Left cardiac atrium (tissue), 4 donors: ENCODE results near the gene REPS1. TPM values are rescaled to one million over a fixed set of nuclear protein-coding genes. Genes with fewer than 3 reads are reported as not detected.
"Not testable (repeated sequence)": the region's sequence is repeated elsewhere in the genome, so short reads cannot be mapped to it uniquely, and the experiment has no call there.

ENCODE experiments used
- ATAC-seq, 2 donors: fragments of 200-7000 bp; cut with Tn5 transposase; one replicate each; pipeline ENCODE4 v1.9.1; 2020; ENCODE audit warnings: mild to moderate bottlenecking in 2 of 2, moderate library complexity in 2 of 2
- DNase-seq: peaks from one replicate; pipeline ENCODE4 v3.0.0-alpha.2; 2020
- intact Hi-C, 2 donors: fragments of 100-400 bp; cut with DNase I; formaldehyde crosslinking; loops; one replicate each; pipeline versions ENCODE4 v1.14.1 to v1.15.1; 2022 to 2023
- total RNA-seq, 2 donors: library from RNA; stranded (reverse); fragmentation: NEBNext Ultra II Directional; extraction: Animal tissue kit (Norgen Biotek cat#: 25700); gene quantifications; one replicate each; pipeline ENCODE4 v1.2.1, GENCODE V29; 2021
- donor health status: DM: no; HTN: yes; CAD: no.
- donor health status: DM: no; HTN: yes; CAD: no; lungs with severe emphysema.
- donor health status: DM: yes; HTN: yes; CAD: no.
- donor health status: Dilated cardiomyopathy.

Gene REPS1
- total RNA-seq, 2 donors from 2014 or later, result 29.0 to 36.3 TPM

GRCh38 chr6:139010674-139011073 lies 22.6 kb upstream of the REPS1 start:
- intact Hi-C loops, result no loop called here
- ATAC-seq (no peak), DNase-seq (no peak)

DNA sequence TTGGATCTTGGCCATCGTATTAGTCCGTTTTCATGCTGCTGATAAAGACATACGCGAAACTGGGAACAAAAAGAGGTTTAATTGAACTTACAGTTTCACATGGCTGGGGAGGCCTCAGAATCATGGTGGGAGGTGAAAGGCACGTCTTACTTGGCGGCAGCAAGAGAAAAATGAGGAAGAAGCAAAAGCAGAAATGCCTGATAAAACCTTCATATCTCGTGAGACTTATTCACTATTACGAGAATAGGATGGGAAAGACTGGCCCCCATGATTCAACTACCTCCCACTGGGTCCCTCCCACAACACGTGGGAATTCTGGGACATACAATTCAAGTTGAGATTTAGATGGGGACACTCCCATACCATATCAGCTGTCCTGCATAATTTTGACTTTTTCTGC lies 20.1 kb upstream of the REPS1 start:
- DNase-seq, result no peak
- ATAC-seq, result no peak
- intact Hi-C loops, result no loop called here

DNA sequence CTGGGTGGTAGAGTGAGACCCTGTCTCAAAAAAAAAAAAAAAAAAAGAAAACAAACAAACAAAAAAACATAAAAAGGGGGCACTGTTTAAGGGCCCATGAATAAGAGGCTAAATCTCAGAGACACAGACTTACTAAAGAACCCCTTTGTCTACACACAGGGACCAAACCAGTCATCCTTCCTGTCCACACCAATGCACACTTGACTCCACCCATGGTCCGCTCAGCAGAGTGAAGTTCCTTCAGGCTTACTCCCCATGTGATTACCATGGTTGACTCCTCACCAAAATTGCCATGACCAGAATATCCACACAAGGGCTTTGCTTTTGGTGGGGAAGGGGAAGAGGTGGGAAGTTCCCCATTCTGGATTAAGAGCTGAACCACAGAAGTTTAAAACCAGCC lies 19.4 kb upstream of the REPS1 start:
- ATAC-seq, result no peak
- intact Hi-C loops, result no loop called here
- DNase-seq, result no peak

DNA sequence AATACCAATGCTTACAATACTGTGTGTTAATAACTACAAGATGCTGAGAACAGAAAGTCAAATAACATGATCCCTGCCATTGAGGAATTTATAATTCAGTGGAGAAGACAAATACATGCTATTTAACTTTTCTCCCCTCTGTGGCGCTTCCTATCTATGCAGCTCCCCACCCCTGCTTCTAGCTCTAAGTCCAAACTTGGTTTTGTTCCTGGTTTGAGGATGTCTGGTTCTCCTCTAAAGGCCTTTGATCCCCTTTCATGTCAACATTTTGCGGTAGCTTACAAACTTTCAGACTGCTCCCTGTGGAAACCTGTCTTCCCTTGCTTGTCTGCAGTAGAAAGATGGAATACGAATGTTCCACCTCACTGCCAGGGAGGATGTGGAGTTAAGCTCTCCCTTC lies 18.4 kb upstream of the REPS1 start:
- DNase-seq (no peak), ATAC-seq (no peak)
- intact Hi-C loops, result no loop called here

GRCh38 chr6:139003751-139004150 lies 15.7 kb upstream of the REPS1 start:
- DNase-seq, result no peak
- intact Hi-C loops, result no loop called here

DNA sequence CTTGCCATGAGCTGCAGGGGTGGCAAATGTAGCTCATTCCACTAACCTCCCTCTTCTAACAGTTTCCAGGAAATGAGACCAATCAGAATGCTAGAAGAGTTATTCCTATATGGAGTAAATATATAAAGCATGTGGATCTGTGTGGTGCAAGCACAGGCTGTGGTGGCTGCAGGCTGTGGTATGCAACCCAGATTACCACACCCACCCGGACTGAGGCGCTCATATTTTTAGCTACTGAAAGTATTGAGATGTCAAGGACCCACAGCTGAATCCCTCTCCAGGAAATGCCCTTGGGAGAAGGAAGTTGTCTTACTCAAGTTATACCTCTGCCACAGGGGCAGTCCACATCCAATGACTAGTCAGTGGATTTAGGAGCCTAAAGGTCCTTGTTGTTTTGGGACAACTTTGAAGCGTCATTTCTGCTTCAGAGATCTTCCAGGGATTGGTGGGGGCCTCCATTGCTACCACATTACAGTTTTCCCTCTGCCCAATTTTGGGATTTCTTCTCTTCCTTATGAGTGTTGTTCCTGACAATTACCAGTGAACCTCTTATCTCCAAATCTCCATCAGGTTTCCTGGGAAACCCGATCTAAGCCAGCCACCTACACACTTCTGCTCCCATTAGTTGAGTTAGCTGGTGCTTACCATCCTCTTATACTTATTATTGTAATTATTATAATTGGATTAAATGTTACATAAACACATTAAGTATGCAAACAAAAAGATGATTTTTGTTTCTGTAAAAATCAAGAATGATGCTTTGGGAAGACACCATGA lies 12.1 kb upstream of the REPS1 start:
- intact Hi-C loops, result no loop called here
- no peak for ATAC-seq
- DNase-seq, result no peak

More at GRCh38 chr6:139003751-139004150, 15.7 kb upstream of the REPS1 start:
- no peak for ATAC-seq

DNA sequence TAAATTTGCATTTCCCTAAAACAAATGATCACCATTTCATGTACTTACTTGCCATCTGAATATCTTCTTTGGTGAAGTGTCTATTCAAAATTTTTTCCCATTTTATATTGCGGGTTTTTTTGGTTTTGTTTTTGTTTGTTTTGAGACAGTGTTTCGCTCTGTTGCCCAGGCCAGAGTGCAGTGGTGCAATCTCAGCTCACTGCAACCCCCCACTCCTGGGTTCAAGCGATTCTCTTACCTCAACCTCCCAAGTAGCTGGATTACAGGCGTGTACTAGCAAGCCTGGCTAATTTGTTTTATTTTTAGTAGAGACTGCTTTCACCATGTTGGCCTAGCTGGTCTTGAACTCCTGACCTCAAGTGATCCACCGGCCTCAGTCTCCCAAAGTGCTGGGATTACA lies 9.1 kb upstream of the REPS1 start:
- intact Hi-C loops, result no loop called here
- DNase-seq (no peak), ATAC-seq (no peak)

- ATAC-seq, result no peak
- no peak for DNase-seq
- intact Hi-C loops, result no loop called here
Measured at GRCh38 chr6:138996524-138996923, 8.5 kb upstream of the REPS1 start.

DNA sequence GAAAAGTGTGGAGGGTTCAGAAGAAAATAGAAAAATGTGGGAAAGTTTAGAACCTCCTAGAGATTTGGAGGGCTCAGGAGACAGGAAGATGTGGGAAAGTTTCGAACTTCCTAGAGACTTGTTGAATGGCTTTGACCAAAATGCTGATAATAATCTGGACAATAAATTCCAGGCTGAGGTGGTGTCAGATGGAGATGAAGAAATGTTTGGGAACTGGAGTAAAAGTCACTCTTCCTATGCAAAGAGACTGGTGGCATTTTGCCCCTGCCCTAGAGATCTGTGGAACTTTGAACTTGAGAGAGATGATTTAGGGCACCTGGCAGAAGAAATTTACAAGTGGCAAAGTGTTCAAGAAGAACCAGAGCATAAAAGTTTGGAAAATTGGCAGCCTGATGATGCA lies 5.4 kb upstream of the REPS1 start:
- intact Hi-C loops, ATAC-seq, DNase-seq: not testable (repeated sequence)

DNA sequence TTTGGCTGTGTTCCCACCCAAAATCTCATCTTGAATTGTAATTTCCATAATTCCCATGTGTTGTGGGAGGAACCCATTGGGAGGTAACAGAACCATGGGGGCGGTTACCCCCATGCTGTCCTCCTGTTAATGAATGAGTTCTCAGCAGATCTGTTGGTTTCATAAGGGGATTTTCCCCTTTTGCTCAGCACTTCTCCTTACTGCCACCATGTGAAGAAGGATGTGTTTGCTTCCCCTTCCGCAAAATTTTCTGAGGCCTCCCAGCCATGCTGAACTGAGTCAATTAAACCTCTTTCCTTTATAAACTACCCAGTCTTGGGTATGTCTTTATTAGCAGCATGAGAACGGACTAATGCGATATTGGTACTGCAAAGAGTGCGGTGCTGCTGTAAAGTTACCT lies 4.9 kb upstream of the REPS1 start:
- DNase-seq, ATAC-seq, intact Hi-C loops: not testable (repeated sequence)

DNA sequence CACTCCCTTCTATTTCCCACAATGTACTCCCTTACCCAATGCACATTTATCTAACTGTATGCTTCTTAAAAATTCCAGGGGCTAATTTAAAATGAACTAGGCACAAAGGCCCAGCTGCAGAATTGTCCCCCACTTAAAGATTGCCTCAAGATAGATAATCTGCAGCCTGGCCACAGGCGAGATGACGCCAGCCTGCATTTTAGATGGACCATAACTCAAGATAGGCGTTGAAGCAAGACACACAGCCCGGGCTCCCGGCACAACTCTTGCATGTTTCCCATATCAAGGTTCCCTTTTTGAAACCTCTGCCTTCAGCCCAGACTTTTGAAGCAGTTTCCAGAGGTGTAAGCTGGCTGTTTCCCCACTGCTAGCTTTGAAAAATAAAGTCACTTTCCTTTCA lies 3.2 kb upstream of the REPS1 start:
- no peak for ATAC-seq
- intact Hi-C loops, result no loop called here
- no peak for DNase-seq

DNA sequence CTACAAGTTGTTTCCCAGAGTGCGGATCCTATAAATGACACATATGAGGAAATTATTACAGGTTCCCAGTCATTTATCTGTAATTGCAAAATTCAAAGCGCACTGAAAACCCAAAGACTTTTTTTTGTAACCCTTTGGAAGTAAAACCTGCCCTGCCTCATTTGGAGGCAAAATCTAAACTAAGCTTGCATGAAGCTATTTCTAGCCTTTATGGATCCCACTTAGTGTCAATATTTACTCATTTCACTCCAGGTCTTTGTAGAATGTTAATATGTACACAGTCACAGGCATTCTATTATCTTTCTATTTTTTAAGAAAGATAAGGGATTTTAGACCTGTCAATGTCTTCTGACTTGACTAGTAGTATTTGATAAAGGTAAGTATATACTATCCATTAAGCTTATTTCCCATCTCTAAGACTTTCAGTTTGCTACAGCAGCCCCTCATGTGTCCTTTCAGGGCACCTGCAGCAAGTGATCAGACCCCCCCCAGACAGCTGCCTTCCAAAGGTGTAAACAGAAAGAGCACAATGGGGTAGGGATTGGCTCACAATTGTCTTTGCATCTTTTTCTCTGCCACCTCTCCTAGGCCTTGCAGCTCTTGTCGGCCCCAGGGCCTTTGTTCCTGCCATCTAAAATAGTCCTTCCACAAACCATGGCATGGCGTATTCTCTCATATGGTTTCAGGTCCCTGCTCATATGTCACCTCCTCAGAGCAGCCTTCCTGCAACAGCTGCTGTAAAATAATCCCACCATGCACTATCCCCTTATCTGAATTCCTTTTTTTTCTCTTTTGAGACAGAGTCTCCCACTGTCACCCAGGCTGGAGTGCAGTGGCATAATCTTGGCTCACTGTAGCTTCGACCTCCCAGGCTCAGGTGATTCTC lies 1.3 kb upstream of the REPS1 start:
- ATAC-seq (no peak), DNase-seq (no peak)
- intact Hi-C loops, result loop anchor here (2.0 to 5.0 kb wide), 2 partner anchors 172 to 175 kb away; no protein-coding TSS in a partner anchor

DNA sequence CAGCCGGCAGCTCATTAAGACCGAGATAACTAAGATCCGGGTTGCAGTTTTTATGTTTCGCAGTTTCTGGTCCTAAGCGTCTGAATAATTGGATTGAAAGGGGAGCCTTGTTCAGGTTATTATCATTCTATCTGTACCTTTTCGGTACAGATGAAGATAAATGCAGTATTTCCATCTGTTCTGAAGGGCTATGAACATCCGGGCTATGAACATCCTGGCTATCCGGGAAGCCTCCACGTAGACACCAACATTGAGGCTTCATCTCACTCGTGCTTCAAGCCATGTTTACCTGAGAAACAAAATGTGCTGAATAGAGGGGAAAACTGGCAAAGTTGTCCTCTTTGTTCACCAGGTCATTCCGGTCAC lies 399 bp upstream of the REPS1 start:
- DNase-seq, result no peak
- ATAC-seq, result peak in 1 of 2 donors; percentile 1
- intact Hi-C loops, result loop anchor here (2.0 to 5.0 kb wide), 2 partner anchors 171 to 174 kb away; no protein-coding TSS in a partner anchor

GRCh38 chr6:138987080-138987642 lies 892 bp downstream of the REPS1 start:
- peak; percentile 39 for DNase-seq
- intact Hi-C loops, result loop anchor here in 1 of 2 donors (5.0 kb wide), 1 partner anchor 170 kb away; no protein-coding TSS in a partner anchor
- ATAC-seq, result peak in 1 of 2 donors; percentile 31

GRCh38 chr6:138986578-138986977 lies 1.5 kb downstream of the REPS1 start:
- intact Hi-C loops, result loop anchor here in 1 of 2 donors (5.0 kb wide), 1 partner anchor 169 kb away; no protein-coding TSS in a partner anchor
- no peak for ATAC-seq
- no peak for DNase-seq

- ATAC-seq, result peak in 1 of 2 donors; percentile 22
- intact Hi-C loops, result no loop called here
- DNase-seq, result no peak
Measured at GRCh38 chr6:138981416-138981815, 6.6 kb downstream of the REPS1 start.

DNA sequence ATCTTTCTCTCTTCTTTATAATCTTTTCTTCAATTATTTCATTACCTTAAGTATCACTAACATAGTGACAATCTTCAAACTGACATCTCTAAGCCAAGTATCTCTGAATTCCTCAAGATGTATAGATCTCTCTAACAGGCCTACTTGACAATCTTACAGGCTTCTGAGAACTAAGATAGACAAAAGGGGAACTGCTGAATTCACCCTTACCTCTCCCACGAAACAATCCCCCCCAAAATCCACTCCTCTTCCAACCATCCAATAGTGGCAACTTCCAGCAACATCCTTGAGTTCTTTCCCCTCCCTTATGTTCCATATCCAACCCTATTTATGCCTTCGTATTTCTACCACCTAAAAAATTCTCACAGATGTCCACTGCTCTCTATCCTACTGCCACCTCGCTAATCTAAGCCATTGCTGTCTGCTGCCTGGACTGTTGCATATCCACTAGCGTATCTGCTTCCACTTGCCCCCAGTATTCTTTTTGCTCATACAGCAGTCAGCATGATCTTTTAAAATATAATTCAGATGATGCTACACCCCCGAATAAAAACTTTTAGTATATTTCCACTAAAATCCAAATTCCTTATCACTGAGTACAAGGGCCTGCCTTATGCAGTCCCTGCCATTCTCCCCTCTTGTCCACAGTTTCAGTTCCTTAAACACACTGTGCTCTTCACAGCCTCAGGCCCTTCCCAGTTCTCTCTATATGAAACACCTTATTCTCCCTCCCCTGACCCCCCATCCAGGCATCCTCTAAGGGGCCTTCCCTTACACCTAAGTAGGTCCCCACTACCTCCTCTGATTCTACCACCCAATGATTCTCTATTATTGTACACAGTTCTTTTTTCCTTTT lies 8.0 kb downstream of the REPS1 start:
- DNase-seq, result no peak
- ATAC-seq, result no peak
- intact Hi-C loops, result no loop called here

DNA sequence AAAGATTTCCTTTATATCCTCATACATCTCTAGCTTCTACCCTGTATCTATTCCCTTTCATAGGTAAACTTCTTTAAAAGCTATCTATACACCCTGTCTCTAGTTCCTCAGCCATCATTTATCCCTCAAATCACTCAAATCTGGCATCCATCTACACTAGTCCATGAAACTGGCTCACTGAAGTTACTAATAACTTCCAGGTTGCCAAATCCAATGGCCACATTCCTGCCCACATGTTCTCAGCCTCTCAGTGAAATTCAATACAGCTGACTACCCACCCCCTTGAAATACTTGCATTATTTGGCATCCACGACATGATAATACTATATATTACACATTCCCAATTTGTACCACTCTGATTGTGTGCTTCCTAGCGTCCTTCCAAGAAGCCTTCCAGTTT lies 8.7 kb downstream of the REPS1 start:
- no peak for DNase-seq
- intact Hi-C loops, result no loop called here
- no peak for ATAC-seq

- DNase-seq (no peak), ATAC-seq (no peak)
- intact Hi-C loops, result no loop called here
Measured at GRCh38 chr6:138978229-138978628, 9.8 kb downstream of the REPS1 start.
